Measurements from ENCODE around the gene RTN4RL2. TPM values are rescaled to one million over a fixed set of nuclear protein-coding genes. Genes with fewer than 3 reads are reported as not detected.

The RTN4RL2 gene
- total RNA-seq, 1 experiment from 2014 or later: 15.5 TPM

DNA sequence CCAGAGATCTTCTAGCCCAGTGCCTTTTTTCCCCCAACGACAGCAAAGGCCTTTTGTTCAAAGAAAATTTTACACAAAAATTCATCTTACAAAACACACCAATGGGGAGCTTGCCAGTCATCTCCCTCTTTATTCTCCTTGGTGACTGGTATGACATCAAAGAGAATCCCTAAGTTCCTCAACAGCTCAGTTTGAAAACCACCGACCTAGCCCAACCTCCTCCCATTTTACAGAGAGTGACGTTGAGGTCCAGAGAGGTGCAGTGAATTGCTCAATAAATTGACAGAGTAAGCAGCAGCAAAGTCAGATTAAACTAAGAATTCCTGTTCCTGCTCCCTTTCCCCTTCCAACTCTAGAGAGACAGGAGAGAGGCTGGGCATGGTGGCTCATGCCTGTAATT is 41.2 kb upstream of the RTN4RL2 start:
- Mint-ChIP-seq H3K27ac (no peak overlapping the region), H3K36me3 (peaks cover 46% of the 10 kb centered on the region), H3K4me3 (no peak overlapping the region), H3K4me1 (0 out of 2 replicates have a peak, but pooled peaks cover 4% of the 10 kb centered on the region), H3K9me3 (no peaks in the 10 kb centered on the region), H3K27me3 (ENCODE audit: low read depth) (no peaks in the 10 kb centered on the region)
- TF ChIP-seq, protein P1, sequence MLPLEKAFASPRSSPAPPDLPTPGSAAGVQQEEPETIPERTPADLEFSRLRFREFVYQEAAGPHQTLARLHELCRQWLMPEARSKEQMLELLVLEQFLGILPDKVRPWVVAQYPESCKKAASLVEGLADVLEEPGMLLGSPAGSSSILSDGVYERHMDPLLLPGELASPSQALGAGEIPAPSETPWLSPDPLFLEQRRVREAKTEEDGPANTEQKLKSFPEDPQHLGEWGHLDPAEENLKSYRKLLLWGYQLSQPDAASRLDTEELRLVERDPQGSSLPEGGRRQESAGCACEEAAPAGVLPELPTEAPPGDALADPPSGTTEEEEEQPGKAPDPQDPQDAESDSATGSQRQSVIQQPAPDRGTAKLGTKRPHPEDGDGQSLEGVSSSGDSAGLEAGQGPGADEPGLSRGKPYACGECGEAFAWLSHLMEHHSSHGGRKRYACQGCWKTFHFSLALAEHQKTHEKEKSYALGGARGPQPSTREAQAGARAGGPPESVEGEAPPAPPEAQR (CRISPR knock-in tag; IDR thresholded peaks at IDR 0.05): no peak
- TF ChIP-seq CREB1 (CRISPR knock-in tag; IDR thresholded peaks at IDR 0.05) (no peak), FOXP1 (CRISPR knock-in tag; IDR thresholded peaks at IDR 0.05; ENCODE audit: borderline replicate concordance) (no peak), NR3C1 (CRISPR knock-in tag; conservative IDR thresholded peaks at IDR 0.05; ENCODE audit: low read depth) (no peak), RORB (CRISPR knock-in tag; IDR thresholded peaks at IDR 0.05) (no peak), NR2C2 (CRISPR knock-in tag; IDR thresholded peaks at IDR 0.05) (no peak), ZNF232 (CRISPR knock-in tag; IDR thresholded peaks at IDR 0.05) (no peak)
- TF ChIP-seq, protein P2, sequence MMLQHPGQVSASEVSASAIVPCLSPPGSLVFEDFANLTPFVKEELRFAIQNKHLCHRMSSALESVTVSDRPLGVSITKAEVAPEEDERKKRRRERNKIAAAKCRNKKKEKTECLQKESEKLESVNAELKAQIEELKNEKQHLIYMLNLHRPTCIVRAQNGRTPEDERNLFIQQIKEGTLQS (CRISPR knock-in tag; conservative IDR thresholded peaks at IDR 0.05): no peak
- TF ChIP-seq, protein P3, sequence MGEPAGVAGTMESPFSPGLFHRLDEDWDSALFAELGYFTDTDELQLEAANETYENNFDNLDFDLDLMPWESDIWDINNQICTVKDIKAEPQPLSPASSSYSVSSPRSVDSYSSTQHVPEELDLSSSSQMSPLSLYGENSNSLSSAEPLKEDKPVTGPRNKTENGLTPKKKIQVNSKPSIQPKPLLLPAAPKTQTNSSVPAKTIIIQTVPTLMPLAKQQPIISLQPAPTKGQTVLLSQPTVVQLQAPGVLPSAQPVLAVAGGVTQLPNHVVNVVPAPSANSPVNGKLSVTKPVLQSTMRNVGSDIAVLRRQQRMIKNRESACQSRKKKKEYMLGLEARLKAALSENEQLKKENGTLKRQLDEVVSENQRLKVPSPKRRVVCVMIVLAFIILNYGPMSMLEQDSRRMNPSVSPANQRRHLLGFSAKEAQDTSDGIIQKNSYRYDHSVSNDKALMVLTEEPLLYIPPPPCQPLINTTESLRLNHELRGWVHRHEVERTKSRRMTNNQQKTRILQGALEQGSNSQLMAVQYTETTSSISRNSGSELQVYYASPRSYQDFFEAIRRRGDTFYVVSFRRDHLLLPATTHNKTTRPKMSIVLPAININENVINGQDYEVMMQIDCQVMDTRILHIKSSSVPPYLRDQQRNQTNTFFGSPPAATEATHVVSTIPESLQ (CRISPR knock-in tag; IDR thresholded peaks at IDR 0.05): no peak
- TF ChIP-seq, protein P4, sequence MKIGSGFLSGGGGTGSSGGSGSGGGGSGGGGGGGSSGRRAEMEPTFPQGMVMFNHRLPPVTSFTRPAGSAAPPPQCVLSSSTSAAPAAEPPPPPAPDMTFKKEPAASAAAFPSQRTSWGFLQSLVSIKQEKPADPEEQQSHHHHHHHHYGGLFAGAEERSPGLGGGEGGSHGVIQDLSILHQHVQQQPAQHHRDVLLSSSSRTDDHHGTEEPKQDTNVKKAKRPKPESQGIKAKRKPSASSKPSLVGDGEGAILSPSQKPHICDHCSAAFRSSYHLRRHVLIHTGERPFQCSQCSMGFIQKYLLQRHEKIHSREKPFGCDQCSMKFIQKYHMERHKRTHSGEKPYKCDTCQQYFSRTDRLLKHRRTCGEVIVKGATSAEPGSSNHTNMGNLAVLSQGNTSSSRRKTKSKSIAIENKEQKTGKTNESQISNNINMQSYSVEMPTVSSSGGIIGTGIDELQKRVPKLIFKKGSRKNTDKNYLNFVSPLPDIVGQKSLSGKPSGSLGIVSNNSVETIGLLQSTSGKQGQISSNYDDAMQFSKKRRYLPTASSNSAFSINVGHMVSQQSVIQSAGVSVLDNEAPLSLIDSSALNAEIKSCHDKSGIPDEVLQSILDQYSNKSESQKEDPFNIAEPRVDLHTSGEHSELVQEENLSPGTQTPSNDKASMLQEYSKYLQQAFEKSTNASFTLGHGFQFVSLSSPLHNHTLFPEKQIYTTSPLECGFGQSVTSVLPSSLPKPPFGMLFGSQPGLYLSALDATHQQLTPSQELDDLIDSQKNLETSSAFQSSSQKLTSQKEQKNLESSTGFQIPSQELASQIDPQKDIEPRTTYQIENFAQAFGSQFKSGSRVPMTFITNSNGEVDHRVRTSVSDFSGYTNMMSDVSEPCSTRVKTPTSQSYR (CRISPR knock-in tag; IDR thresholded peaks at IDR 0.05): no peak
- ChIA-PET CTCF (interaction anchor here (0.8 kb wide), 1 partner anchor 38 kb away, joined by 3 read pairs; no protein-coding TSS in a partner anchor), POLR2A (interaction anchor here (0.7 kb wide), 1 partner anchor 110 kb away, joined by 4 read pairs; no protein-coding TSS in a partner anchor)
- ATAC-seq (no peak), DNase-seq (ENCODE audit: low spot score) (no peak)

DNA sequence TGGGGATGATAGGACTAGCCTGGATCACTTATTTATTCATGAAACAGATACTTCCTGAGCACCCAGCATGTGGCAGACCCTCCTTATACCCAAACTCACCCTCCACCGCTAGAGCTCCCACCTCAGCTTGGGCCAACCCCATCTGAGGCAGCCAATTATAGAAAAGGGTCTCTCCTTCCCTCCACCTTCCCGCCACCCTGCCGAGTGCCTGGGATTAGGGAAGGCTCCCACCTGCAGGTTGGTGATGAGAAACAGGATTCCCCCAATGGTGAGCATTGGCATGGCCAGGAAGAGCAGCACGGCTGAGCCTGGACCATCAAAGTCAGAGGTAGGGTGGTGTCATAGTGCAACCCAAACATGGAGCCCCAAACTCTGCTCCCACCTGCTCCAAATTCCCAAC is 39.3 kb upstream of the RTN4RL2 start:
- TF ChIP-seq, protein P5, sequence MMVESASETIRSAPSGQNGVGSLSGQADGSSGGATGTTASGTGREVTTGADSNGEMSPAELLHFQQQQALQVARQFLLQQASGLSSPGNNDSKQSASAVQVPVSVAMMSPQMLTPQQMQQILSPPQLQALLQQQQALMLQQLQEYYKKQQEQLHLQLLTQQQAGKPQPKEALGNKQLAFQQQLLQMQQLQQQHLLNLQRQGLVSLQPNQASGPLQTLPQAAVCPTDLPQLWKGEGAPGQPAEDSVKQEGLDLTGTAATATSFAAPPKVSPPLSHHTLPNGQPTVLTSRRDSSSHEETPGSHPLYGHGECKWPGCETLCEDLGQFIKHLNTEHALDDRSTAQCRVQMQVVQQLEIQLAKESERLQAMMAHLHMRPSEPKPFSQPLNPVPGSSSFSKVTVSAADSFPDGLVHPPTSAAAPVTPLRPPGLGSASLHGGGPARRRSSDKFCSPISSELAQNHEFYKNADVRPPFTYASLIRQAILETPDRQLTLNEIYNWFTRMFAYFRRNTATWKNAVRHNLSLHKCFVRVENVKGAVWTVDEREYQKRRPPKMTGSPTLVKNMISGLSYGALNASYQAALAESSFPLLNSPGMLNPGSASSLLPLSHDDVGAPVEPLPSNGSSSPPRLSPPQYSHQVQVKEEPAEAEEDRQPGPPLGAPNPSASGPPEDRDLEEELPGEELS (CRISPR knock-in tag; IDR thresholded peaks at IDR 0.05): no peak
- TF ChIP-seq EMX1 (CRISPR knock-in tag; IDR thresholded peaks at IDR 0.05): no peak
- no peak for TF ChIP-seq ELF4 (CRISPR knock-in tag; IDR thresholded peaks at IDR 0.05; ENCODE audit: low read depth)
- TF ChIP-seq CBFB (CRISPR knock-in tag; IDR thresholded peaks at IDR 0.05; ENCODE audit: low read depth): no peak
- TF ChIP-seq, protein P6, sequence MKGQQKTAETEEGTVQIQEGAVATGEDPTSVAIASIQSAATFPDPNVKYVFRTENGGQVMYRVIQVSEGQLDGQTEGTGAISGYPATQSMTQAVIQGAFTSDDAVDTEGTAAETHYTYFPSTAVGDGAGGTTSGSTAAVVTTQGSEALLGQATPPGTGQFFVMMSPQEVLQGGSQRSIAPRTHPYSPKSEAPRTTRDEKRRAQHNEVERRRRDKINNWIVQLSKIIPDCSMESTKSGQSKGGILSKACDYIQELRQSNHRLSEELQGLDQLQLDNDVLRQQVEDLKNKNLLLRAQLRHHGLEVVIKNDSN (CRISPR knock-in tag; IDR thresholded peaks at IDR 0.05): no peak
- TF ChIP-seq, protein P7, sequence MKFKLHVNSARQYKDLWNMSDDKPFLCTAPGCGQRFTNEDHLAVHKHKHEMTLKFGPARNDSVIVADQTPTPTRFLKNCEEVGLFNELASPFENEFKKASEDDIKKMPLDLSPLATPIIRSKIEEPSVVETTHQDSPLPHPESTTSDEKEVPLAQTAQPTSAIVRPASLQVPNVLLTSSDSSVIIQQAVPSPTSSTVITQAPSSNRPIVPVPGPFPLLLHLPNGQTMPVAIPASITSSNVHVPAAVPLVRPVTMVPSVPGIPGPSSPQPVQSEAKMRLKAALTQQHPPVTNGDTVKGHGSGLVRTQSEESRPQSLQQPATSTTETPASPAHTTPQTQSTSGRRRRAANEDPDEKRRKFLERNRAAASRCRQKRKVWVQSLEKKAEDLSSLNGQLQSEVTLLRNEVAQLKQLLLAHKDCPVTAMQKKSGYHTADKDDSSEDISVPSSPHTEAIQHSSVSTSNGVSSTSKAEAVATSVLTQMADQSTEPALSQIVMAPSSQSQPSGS (CRISPR knock-in tag; IDR thresholded peaks at IDR 0.05; ENCODE audit: borderline replicate concordance, low read depth): no peak
- Mint-ChIP-seq H3K4me3 (no peak overlapping the region), H3K4me1 (peaks cover 13% of the 10 kb centered on the region), H3K27ac (no peak overlapping the region), H3K27me3 (ENCODE audit: low read depth) (peaks cover 6% of the 10 kb centered on the region), H3K9me3 (no peaks in the 10 kb centered on the region), H3K36me3 (peaks cover 38% of the 10 kb centered on the region)
- DNase-seq (ENCODE audit: low spot score) (no peak), ATAC-seq (no peak)
- CTCF ChIA-PET: no interaction called here
- POLR2A ChIA-PET: no interaction called here

All from WTC11 (cell line).